LNCaP clone FGC (cell line): ENCODE measurements around the gene NR3C2.

Experiments used
- DNase-seq: peaks from one replicate; pipeline ENCODE4 v3.0.0-alpha.2; 2011; ENCODE audit warnings: low read depth
- H3K4me3 ChIP-seq: 2 replicates; pipeline ENCODE4 v1.5.1; 2011; ENCODE audit warnings: mild to moderate bottlenecking, low read depth, low read length, control low read depth
- TF ChIP-seq, protein P1 (sequence below): IDR thresholded peaks from 2 replicates; pipeline ENCODE4 v1.5.1; 2012; ENCODE audit warnings: mild to moderate bottlenecking; ENCODE audit not compliant: control insufficient read depth, insufficient read depth; ENCODE audit errors: extremely low read depth

Gene NR3C2

DNA sequence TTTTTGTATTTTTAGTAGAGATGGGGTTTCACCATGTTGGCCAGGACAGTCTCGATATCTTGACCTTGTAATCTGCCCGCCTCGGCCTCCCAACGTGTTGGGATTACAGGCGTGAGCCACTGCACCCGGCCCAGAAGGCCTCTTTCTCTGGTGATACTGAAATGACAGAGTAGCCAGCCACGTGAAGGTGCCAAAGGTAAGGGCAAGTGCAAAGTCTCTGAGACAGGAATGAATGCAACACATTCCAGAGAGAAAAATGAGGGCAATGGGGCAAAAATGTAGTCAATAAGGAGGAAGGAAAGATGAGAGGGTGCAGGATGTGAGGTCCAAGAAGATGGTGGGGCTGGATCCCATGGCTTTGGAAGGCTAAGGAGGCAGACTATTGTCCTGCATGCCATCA, 176.0 kb downstream of the NR3C2 start:
- TF ChIP-seq, protein P1, sequence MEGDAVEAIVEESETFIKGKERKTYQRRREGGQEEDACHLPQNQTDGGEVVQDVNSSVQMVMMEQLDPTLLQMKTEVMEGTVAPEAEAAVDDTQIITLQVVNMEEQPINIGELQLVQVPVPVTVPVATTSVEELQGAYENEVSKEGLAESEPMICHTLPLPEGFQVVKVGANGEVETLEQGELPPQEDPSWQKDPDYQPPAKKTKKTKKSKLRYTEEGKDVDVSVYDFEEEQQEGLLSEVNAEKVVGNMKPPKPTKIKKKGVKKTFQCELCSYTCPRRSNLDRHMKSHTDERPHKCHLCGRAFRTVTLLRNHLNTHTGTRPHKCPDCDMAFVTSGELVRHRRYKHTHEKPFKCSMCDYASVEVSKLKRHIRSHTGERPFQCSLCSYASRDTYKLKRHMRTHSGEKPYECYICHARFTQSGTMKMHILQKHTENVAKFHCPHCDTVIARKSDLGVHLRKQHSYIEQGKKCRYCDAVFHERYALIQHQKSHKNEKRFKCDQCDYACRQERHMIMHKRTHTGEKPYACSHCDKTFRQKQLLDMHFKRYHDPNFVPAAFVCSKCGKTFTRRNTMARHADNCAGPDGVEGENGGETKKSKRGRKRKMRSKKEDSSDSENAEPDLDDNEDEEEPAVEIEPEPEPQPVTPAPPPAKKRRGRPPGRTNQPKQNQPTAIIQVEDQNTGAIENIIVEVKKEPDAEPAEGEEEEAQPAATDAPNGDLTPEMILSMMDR = no peak
- DNase-seq = no peak
- no peak overlapping the region for H3K4me3 ChIP-seq

DNA sequence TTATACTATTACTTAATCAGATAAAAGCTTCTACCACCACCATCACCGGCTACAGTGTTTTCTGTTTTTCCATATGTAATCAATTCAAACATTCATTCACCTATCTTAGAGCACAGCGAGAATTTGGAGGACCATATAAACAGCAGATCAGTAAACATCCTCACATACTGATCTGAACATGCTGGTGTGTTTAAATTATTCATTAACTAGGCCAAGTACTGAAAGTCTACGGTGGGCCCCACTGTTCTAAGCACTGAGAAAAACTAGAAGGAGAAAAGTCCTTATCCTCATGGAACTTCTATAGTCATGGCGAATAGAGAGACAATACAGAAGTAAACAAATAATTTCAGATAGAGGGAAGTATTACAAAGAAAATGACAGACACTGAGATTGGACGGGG, 176.6 kb downstream of the NR3C2 start:
- TF ChIP-seq, protein P1 = no peak
- DNase-seq = no peak
- no peak overlapping the region for H3K4me3 ChIP-seq

DNA sequence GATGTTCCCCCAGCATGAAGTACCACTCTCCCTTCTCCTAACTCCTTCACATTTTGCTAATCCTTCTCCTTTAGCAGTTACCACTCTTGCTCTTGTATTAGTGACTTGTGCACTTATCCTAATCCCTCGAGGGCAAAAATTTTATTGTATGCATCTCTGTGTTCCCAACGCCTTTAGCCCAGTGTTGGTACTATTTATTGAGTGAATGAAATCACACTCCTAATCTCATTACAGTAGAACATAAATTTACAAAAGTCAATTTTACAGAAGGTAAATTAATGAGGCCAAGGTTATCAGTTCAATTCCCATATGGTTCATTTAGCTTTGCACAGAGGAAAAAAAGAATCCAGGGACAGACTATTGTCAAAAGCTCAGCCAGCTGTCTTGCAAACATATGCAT, 178.4 kb downstream of the NR3C2 start:
- DNase-seq = no peak
- TF ChIP-seq, protein P1 = no peak

DNA sequence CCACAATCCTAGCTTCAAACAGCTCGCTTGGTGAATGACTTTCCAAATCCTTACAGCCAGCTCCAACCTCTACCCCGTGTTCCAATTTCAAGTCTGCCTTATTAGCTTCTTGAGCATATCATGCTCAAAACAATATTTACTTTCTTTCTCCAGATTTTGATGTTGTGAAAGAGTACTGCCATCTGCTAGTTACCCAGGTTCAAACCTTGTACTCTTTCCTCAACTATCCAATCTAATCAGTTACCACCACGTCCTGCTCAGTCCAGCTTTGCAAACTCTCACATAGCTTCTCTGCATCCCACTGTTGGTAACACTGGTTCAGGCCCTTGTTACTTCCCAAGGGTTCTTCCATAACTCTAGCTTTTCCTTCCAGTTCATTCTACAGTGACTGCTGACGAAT, 179.1 kb downstream of the NR3C2 start:
- DNase-seq = no peak
- no peak overlapping the region for H3K4me3 ChIP-seq
- TF ChIP-seq, protein P1 = no peak

More for the DNA sequence above, 178.4 kb downstream of the NR3C2 start:
- H3K4me3 ChIP-seq = no peak overlapping the region

DNA sequence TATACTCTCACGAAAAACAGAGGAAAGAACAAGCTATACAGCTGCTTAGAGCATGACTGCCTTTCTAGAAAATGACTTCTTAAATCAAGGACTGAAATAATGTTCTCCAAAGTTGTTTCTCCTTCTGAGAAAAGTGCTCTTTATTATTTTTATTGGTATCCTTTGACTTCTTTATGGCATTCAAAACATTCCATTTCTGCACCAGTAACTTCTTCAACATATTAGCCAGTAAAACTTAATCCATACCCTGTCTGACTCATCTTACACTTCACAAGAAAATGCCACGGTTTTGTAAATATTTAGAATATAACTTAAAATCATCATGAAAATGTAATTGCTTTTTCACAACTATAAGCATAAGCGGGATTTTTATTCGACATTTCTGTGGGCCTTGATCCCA, 180.4 kb downstream of the NR3C2 start:
- DNase-seq = no peak
- TF ChIP-seq, protein P1 = no peak
- H3K4me3 ChIP-seq = no peak overlapping the region

DNA sequence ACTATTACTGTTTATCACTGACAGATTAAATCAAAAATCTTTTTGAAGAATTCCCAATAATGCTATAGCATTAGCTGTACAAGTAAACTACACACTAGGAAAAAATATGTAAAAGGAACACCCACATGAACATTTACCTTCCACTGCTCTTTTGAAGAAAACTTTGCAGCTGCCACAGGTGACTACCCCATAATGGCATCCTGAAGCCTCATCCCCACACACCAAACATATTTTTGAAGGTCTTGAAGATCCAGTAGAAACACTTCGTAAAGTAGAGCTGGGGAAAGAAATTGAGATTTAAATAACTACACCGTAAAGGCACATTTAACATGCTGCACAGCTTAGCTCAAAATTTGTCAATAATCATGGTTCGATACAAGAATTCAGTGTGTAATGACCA, 182.4 kb downstream of the NR3C2 start:
- no peak for DNase-seq
- H3K4me3 ChIP-seq = no peak overlapping the region
- TF ChIP-seq, protein P1 = no peak

DNA sequence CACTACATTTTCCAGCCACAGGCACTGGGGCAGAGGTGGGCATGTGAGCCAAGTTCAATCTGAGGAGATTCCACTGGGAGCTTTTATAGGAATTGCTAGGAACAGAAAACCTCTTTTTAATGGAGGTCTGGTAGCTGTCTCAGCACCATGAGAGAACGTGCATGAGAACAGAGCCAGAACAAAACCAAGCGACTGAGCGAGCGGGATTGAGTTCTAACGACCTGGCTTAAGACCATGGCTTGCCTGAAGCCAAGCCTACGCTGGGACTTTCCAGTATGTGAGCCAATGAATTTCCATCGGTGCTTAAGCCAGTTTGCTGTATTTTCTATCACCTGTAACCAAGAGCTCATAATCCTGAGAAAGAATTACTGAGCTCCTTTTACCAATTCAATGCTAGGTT, 183.7 kb downstream of the NR3C2 start:
- no peak for DNase-seq
- TF ChIP-seq, protein P1 = no peak
- H3K4me3 ChIP-seq = no peak overlapping the region
